HL-60 (cell line): ENCODE measurements around the gene ZSCAN1.

ENCODE experiments used
- POLR2AphosphoS5 ChIP-seq: IDR thresholded peaks from 2 replicates; pipeline ENCODE4 v1.6.1; 2012; ENCODE audit warnings: low read depth
- REST ChIP-seq: IDR thresholded peaks from 2 replicates; pipeline ENCODE4 v1.6.1; 2012; ENCODE audit warnings: low read depth; ENCODE audit not compliant: insufficient replicate concordance
- TF ChIP-seq, protein P1 (sequence below): IDR thresholded peaks from one replicate; pipeline ENCODE4 v1.5.1; 2011; ENCODE audit warnings: low read length, control low read depth, inconsistent platforms; ENCODE audit not compliant: insufficient read depth

- TF ChIP-seq REST (no peak), POLR2AphosphoS5 (no peak)
- TF ChIP-seq, protein P1, sequence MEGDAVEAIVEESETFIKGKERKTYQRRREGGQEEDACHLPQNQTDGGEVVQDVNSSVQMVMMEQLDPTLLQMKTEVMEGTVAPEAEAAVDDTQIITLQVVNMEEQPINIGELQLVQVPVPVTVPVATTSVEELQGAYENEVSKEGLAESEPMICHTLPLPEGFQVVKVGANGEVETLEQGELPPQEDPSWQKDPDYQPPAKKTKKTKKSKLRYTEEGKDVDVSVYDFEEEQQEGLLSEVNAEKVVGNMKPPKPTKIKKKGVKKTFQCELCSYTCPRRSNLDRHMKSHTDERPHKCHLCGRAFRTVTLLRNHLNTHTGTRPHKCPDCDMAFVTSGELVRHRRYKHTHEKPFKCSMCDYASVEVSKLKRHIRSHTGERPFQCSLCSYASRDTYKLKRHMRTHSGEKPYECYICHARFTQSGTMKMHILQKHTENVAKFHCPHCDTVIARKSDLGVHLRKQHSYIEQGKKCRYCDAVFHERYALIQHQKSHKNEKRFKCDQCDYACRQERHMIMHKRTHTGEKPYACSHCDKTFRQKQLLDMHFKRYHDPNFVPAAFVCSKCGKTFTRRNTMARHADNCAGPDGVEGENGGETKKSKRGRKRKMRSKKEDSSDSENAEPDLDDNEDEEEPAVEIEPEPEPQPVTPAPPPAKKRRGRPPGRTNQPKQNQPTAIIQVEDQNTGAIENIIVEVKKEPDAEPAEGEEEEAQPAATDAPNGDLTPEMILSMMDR = no peak
These were observed 53.2 kb downstream of the ZSCAN1 start for GRCh38 chr19:58086825-58087710.
